HK-2 (cell line): ENCODE results near the gene LRRC28.

Experiments used
- DNase-seq: peaks from one replicate; pipeline ENCODE4 v3.0.0-alpha.2; 2018; ENCODE audit not compliant: unreplicated experiment

The LRRC28 gene

GRCh38 chr15:99343208-99343607, 91.9 kb downstream of the LRRC28 start:
- no peak for DNase-seq

GRCh38 chr15:99343881-99344551, 92.7 kb downstream of the LRRC28 start:
- no peak for DNase-seq

- no peak for DNase-seq
These were observed 93.4 kb downstream of the LRRC28 start for GRCh38 chr15:99344639-99345038.

- DNase-seq, result no peak
These were observed 94.0 kb downstream of the LRRC28 start for GRCh38 chr15:99345242-99345641.

- DNase-seq, result no peak
These were observed 94.7 kb downstream of the LRRC28 start for GRCh38 chr15:99345832-99346462.

GRCh38 chr15:99347574-99347973, 96.3 kb downstream of the LRRC28 start:
- DNase-seq, result no peak

- DNase-seq, result no peak
These were observed 97.1 kb downstream of the LRRC28 start for GRCh38 chr15:99348412-99348811.

- DNase-seq, result no peak
These were observed 99.1 kb downstream of the LRRC28 start for GRCh38 chr15:99350408-99350807.

- DNase-seq, result no peak
These were observed 108.5 kb downstream of the LRRC28 start for GRCh38 chr15:99359769-99360168.

- DNase-seq, result no peak
These were observed 110.4 kb downstream of the LRRC28 start for GRCh38 chr15:99361545-99362185.

GRCh38 chr15:99365242-99365641, 114.0 kb downstream of the LRRC28 start:
- no peak for DNase-seq

GRCh38 chr15:99366013-99366412, 114.7 kb downstream of the LRRC28 start:
- DNase-seq, result no peak

- DNase-seq, result no peak
These were observed 117.5 kb downstream of the LRRC28 start for GRCh38 chr15:99368743-99369142.

- no peak for DNase-seq
These were observed 117.9 kb downstream of the LRRC28 start for GRCh38 chr15:99369196-99369595.

- DNase-seq, result no peak
These were observed 120.2 kb downstream of the LRRC28 start for GRCh38 chr15:99371180-99372103.

GRCh38 chr15:99385005-99385669, 133.9 kb downstream of the LRRC28 start:
- DNase-seq, result no peak

- no peak for DNase-seq
These were observed 134.6 kb downstream of the LRRC28 start for GRCh38 chr15:99385865-99386264.

GRCh38 chr15:99386391-99386790, 135.1 kb downstream of the LRRC28 start:
- no peak for DNase-seq

- no peak for DNase-seq
These were observed 136.3 kb downstream of the LRRC28 start for GRCh38 chr15:99387421-99388168.

- no peak for DNase-seq
These were observed 139.4 kb downstream of the LRRC28 start for GRCh38 chr15:99390667-99391066.

- DNase-seq, result no peak
These were observed 142.4 kb downstream of the LRRC28 start for GRCh38 chr15:99393641-99394040.
